ENCODE data around the gene TUBB6. TPM values are rescaled to one million over a fixed set of nuclear protein-coding genes. Genes with fewer than 3 reads are reported as not detected.
A peak's percentile ranks its signal among the peaks of the same experiment; 100 is the strongest.

The TUBB6 gene
- total RNA-seq, 6 experiments from 2014 or later: 434 to 602 (median 568) TPM

DNA sequence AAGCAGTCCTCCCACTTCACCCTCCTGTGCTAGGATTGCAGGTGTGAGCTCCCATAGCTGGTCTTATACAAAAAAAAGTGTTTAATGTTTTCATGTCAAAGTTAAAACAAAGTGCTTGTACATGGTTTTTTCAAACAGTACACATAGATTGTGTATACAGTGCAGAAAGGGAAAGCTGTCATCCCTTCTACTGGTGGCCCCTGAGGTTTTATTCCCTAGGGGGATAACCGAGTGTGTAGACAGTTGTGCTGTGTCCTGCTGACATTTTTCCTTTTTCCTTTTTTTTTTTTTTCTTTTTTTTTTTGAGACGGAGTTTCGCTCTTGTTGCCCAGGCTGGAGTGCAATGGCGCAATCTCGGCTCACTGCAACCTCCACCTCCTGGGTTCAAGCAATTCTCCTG, 10.8 kb downstream of the TUBB6 start:
- Mint-ChIP-seq H3K27ac (peak overlapping the region; percentile 85), H3K36me3 (ENCODE audit: low read depth) (peaks cover 48% of the 10 kb centered on the region), H3K27me3 (ENCODE audit: insufficient read depth) (no peaks in the 10 kb centered on the region; the same call in 1 of the 2 replicates), H3K4me3 (no peak overlapping the region), H3K4me1 (ENCODE audit: low read depth) (peaks cover 57% of the 10 kb centered on the region), H3K9me3 (no peaks in the 10 kb centered on the region)
- no peak for DNase-seq
- TF ChIP-seq, protein P1, sequence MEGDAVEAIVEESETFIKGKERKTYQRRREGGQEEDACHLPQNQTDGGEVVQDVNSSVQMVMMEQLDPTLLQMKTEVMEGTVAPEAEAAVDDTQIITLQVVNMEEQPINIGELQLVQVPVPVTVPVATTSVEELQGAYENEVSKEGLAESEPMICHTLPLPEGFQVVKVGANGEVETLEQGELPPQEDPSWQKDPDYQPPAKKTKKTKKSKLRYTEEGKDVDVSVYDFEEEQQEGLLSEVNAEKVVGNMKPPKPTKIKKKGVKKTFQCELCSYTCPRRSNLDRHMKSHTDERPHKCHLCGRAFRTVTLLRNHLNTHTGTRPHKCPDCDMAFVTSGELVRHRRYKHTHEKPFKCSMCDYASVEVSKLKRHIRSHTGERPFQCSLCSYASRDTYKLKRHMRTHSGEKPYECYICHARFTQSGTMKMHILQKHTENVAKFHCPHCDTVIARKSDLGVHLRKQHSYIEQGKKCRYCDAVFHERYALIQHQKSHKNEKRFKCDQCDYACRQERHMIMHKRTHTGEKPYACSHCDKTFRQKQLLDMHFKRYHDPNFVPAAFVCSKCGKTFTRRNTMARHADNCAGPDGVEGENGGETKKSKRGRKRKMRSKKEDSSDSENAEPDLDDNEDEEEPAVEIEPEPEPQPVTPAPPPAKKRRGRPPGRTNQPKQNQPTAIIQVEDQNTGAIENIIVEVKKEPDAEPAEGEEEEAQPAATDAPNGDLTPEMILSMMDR (IDR thresholded peaks at IDR 0.05): no peak

DNA sequence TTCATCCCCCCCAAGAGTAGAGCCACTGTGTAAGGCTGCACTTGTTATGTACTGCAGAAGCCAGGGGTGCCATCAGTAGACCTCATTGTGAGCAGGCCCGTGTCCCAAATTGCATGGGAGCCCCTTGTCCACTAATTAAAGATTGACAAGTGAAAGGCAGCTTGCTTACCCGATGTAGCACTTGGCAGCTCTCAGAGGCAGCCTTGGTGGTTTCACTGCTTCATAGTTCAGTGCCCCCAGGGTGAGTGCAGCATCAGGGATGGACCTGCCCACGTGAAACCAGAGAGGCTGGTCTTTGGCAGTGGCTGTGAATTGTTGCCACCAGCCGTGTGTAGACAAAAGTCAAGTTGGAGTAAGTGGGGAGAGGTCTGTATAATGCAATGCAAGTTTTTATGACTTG, 13.3 kb downstream of the TUBB6 start:
- H3K36me3 Mint-ChIP-seq (ENCODE audit: low read depth): peaks cover 50% of the 10 kb centered on the region

DNA sequence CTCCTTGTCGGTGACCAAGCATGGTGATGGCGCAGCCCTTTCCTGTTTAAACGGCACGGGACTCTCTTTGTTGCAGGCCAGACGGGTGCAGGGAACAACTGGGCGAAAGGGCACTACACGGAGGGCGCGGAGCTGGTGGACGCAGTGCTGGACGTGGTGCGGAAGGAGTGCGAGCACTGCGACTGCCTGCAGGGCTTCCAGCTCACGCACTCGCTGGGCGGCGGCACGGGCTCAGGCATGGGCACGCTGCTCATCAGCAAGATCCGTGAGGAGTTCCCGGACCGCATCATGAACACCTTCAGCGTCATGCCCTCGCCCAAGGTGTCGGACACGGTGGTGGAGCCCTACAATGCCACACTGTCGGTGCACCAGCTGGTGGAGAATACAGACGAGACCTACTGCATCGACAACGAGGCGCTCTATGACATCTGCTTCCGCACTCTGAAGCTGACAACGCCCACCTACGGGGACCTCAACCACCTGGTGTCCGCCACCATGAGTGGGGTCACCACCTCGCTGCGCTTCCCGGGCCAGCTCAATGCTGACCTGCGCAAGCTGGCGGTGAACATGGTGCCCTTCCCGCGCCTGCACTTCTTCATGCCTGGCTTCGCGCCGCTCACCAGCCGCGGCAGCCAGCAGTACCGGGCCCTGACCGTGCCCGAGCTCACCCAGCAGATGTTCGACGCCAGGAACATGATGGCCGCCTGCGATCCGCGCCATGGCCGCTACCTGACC, 17.1 kb downstream of the TUBB6 start:
- no peak for DNase-seq
- Mint-ChIP-seq H3K9me3 (no peaks in the 10 kb centered on the region), H3K27me3 (ENCODE audit: insufficient read depth) (peaks cover 16% of the 10 kb centered on the region), H3K4me3 (peak overlapping the region; percentile 35; the same call in 1 of the 2 replicates), H3K27ac (peak overlapping the region; percentile 77), H3K4me1 (ENCODE audit: low read depth) (peaks cover 28% of the 10 kb centered on the region), H3K36me3 (ENCODE audit: low read depth) (peaks cover 61% of the 10 kb centered on the region)
- TF ChIP-seq, protein P1 (IDR thresholded peaks at IDR 0.05): no peak

More for the DNA sequence above, 13.3 kb downstream of the TUBB6 start:
- Mint-ChIP-seq H3K27ac (peak overlapping the region; percentile 70), H3K4me1 (ENCODE audit: low read depth) (peaks cover 34% of the 10 kb centered on the region), H3K27me3 (ENCODE audit: insufficient read depth) (no peaks in the 10 kb centered on the region; the same call in 1 of the 2 replicates), H3K9me3 (no peaks in the 10 kb centered on the region), H3K4me3 (no peak overlapping the region; the same call in 1 of the 2 replicates)
- TF ChIP-seq, protein P1 (IDR thresholded peaks at IDR 0.05): no peak
- DNase-seq: no peak

DNA sequence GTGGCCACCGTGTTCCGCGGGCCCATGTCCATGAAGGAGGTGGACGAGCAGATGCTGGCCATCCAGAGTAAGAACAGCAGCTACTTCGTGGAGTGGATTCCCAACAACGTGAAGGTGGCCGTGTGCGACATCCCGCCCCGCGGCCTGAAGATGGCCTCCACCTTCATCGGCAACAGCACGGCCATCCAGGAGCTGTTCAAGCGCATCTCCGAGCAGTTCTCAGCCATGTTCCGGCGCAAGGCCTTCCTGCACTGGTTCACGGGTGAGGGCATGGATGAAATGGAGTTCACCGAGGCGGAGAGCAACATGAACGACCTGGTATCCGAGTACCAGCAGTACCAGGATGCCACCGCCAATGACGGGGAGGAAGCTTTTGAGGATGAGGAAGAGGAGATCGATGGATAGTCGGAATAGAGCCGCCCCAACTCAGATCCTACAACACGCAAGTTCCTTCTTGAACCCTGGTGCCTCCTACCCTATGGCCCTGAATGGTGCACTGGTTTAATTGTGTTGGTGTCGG, 17.7 kb downstream of the TUBB6 start:
- peaks cover 16% of the 10 kb centered on the region for H3K27me3 Mint-ChIP-seq (ENCODE audit: insufficient read depth)
- peaks cover 55% of the 10 kb centered on the region for H3K36me3 Mint-ChIP-seq (ENCODE audit: low read depth)
- H3K4me1 Mint-ChIP-seq (ENCODE audit: low read depth): peaks cover 22% of the 10 kb centered on the region
- H3K9me3 Mint-ChIP-seq: no peaks in the 10 kb centered on the region
- peak overlapping the region; percentile 77 for H3K27ac Mint-ChIP-seq
- H3K4me3 Mint-ChIP-seq: peak overlapping the region; percentile 35; the same call in 1 of the 2 replicates
- no peak for DNase-seq
- TF ChIP-seq, protein P1 (IDR thresholded peaks at IDR 0.05): no peak

DNA sequence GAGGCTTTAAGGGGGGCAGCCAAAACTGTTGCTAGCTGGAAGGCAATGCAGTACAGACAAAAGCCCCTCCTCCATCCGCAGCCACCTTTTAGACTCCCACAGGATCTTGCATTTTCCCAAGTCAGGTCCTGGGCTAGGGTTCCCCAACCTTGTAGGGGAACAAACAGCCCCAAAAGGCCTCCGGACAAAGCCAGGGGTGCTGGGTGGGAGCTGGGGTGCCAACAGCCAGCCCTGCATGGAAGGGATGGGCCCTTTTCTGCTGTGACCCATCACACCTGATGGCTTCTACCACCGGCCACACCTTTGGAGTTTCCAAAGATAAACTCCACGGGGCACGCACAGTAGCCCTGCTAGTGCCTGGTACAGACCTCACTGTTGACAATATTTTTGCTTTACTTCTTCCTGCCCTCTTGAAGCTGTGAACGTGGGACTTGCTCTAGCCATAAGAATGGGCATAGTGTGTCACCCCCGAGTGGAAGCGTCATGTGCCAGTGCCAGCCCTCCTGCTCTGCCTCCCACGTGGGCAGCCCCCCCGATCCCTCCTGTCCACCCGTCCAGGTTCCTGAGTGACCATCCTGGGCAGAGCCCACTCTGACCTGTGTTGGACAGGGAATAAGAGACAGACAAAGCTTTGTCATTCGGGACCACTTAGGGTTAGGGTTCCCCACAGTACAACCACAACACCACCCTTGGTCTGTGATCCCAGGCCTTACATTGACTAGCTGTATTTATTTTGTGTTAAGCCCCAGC, 18.8 kb downstream of the TUBB6 start:
- peak overlapping the region; percentile 77 for H3K27ac Mint-ChIP-seq
- H3K36me3 Mint-ChIP-seq (ENCODE audit: low read depth): peaks cover 48% of the 10 kb centered on the region
- H3K4me3 Mint-ChIP-seq: peak overlapping the region; percentile 57
- TF ChIP-seq, protein P1 (IDR thresholded peaks at IDR 0.05): no peak
- H3K27me3 Mint-ChIP-seq (ENCODE audit: insufficient read depth): peaks cover 16% of the 10 kb centered on the region
- H3K4me1 Mint-ChIP-seq (ENCODE audit: low read depth): peaks cover 14% of the 10 kb centered on the region
- DNase-seq: no peak
- H3K9me3 Mint-ChIP-seq: no peaks in the 10 kb centered on the region
